ENCODE measurements around the gene ARSI.

The ARSI gene

DNA sequence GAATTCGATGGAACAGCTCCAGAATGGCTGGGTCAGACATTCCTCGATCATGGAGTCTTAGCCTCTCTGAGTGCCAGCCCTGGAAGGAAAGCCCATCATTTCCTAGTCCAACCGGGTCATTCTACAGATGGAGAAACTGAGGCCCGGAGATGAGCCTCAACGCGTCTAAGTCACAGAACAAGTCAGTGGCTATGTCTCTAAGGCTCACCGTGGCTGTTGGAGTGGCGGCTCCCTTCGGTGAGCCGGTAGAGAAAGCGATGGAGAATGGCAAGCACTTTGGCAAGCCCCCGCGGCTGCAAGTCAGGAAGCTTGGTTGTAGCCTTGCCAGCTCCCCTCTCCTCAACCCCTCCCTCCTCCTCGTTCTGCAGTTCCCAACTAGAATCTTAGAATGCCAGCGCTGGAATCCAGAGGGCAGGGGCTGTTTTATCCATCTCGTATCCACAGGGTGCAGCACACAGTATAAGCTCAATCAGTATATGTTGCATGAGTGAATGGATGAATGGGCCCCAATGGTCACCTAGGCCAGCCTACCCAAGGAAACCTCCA, 438 bp upstream of the ARSI start:
- Histone ChIP-seq H3F3A (ENCODE audit: control insufficient read depth, insufficient read depth) (no peaks in the 10 kb centered on the region), H3K4me3 (ENCODE audit: low read length) (no peak overlapping the region), H3K27me3 (ENCODE audit: control insufficient read depth, low read length) (peaks cover 17% of the 10 kb centered on the region), H3K9me3 (ENCODE audit: control insufficient read depth, insufficient read depth, low read length) (no peaks in the 10 kb centered on the region), H3K27ac (ENCODE audit: low read depth, low read length) (no peak overlapping the region), H3K36me3 (ENCODE audit: control insufficient read depth, low read length) (no peaks in the 10 kb centered on the region), H3K79me2 (ENCODE audit: control insufficient read depth, low read length) (no peaks in the 10 kb centered on the region), H4K20me1 (ENCODE audit: control insufficient read depth, insufficient read depth, low read depth, low read length) (no peaks in the 10 kb centered on the region), H3K4me2 (ENCODE audit: low read length) (no peak overlapping the region), H3K4me1 (ENCODE audit: control insufficient read depth, low read length) (no peaks in the 10 kb centered on the region), H3K9me2 (replicated peaks; ENCODE audit: control insufficient read depth, low read length) (no peaks in the 10 kb centered on the region)
- TF ChIP-seq, protein P1, sequence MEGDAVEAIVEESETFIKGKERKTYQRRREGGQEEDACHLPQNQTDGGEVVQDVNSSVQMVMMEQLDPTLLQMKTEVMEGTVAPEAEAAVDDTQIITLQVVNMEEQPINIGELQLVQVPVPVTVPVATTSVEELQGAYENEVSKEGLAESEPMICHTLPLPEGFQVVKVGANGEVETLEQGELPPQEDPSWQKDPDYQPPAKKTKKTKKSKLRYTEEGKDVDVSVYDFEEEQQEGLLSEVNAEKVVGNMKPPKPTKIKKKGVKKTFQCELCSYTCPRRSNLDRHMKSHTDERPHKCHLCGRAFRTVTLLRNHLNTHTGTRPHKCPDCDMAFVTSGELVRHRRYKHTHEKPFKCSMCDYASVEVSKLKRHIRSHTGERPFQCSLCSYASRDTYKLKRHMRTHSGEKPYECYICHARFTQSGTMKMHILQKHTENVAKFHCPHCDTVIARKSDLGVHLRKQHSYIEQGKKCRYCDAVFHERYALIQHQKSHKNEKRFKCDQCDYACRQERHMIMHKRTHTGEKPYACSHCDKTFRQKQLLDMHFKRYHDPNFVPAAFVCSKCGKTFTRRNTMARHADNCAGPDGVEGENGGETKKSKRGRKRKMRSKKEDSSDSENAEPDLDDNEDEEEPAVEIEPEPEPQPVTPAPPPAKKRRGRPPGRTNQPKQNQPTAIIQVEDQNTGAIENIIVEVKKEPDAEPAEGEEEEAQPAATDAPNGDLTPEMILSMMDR (IDR thresholded peaks at IDR 0.05; ENCODE audit: low read depth, low read length, poor library complexity, severe bottlenecking): no peak
- TF ChIP-seq EZH2phosphoT487 (IDR thresholded peaks at IDR 0.05; ENCODE audit: borderline replicate concordance, low read length): no peak

DNA sequence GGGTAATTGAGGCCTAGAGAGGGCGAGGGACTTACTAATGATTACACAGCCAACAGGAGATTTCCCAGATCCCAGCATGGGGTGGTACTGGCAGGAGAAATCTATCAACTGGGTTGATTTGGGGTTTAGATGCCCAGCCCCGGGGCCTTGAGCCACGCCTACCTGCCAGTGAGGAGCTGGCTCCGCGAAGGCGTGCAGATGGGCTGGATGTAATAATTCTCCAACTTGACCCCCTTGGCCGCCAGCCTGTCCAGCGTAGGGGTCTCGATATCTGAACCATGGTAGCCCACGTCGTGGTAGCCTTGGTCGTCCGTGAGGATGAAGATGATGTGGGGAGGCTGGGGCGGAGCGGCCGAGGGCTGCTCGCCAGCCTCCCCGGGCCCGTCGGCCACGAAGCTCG, 804 bp downstream of the ARSI start:
- Histone ChIP-seq H3K4me1 (ENCODE audit: control insufficient read depth, low read length) (no peaks in the 10 kb centered on the region), H4K20me1 (ENCODE audit: control insufficient read depth, insufficient read depth, low read depth, low read length) (no peaks in the 10 kb centered on the region), H3K79me2 (ENCODE audit: control insufficient read depth, low read length) (no peaks in the 10 kb centered on the region), H3K9me3 (ENCODE audit: control insufficient read depth, insufficient read depth, low read length) (no peaks in the 10 kb centered on the region), H3K4me3 (ENCODE audit: low read length) (no peak overlapping the region), H3F3A (ENCODE audit: control insufficient read depth, insufficient read depth) (no peaks in the 10 kb centered on the region), H3K9me2 (replicated peaks; ENCODE audit: control insufficient read depth, low read length) (no peaks in the 10 kb centered on the region), H3K36me3 (ENCODE audit: control insufficient read depth, low read length) (no peaks in the 10 kb centered on the region), H3K27me3 (ENCODE audit: control insufficient read depth, low read length) (peaks cover 17% of the 10 kb centered on the region; the same call in 1 of the 2 replicates), H3K4me2 (ENCODE audit: low read length) (no peak overlapping the region), H3K27ac (ENCODE audit: low read depth, low read length) (no peak overlapping the region)
- TF ChIP-seq, protein P1 (IDR thresholded peaks at IDR 0.05; ENCODE audit: low read depth, low read length, poor library complexity, severe bottlenecking): no peak
- no peak for TF ChIP-seq EZH2phosphoT487 (IDR thresholded peaks at IDR 0.05; ENCODE audit: borderline replicate concordance, low read length)

DNA sequence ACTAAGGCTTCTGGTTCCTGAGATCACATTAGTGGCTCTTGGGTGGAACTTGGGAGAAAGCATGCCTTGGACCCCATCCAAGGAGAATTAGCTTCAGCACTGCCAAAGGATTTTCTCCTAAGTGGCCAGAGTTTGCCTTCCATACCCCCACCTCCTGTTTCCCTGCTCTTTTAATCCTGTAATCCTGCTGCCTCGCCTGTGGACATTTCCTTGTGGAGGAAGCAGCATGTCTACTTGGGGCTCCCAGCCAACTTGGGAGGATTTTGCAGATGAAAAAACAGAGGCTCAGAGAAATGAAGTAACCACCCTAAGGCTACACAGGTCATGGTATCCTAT, 1.6 kb downstream of the ARSI start:
- Histone ChIP-seq H3K27me3 (ENCODE audit: control insufficient read depth, low read length) (peaks cover 17% of the 10 kb centered on the region; the same call in 1 of the 2 replicates), H3K36me3 (ENCODE audit: control insufficient read depth, low read length) (no peaks in the 10 kb centered on the region), H3K9me3 (ENCODE audit: control insufficient read depth, insufficient read depth, low read length) (no peaks in the 10 kb centered on the region), H3K9me2 (replicated peaks; ENCODE audit: control insufficient read depth, low read length) (no peaks in the 10 kb centered on the region), H3K27ac (ENCODE audit: low read depth, low read length) (no peak overlapping the region), H3K79me2 (ENCODE audit: control insufficient read depth, low read length) (no peaks in the 10 kb centered on the region), H3K4me1 (ENCODE audit: control insufficient read depth, low read length) (no peaks in the 10 kb centered on the region), H3K4me2 (ENCODE audit: low read length) (no peak overlapping the region), H4K20me1 (ENCODE audit: control insufficient read depth, insufficient read depth, low read depth, low read length) (no peaks in the 10 kb centered on the region), H3F3A (ENCODE audit: control insufficient read depth, insufficient read depth) (no peaks in the 10 kb centered on the region), H3K4me3 (ENCODE audit: low read length) (no peak overlapping the region)
- TF ChIP-seq, protein P1 (IDR thresholded peaks at IDR 0.05; ENCODE audit: low read depth, low read length, poor library complexity, severe bottlenecking): no peak
- no peak for TF ChIP-seq EZH2phosphoT487 (IDR thresholded peaks at IDR 0.05; ENCODE audit: borderline replicate concordance, low read length)
